ENCODE measurements around the gene KCNJ10. TPM values are rescaled to one million over a fixed set of nuclear protein-coding genes. Genes with fewer than 3 reads are reported as not detected.

The KCNJ10 gene
- total and polyA plus RNA-seq, 2 of the 13 experiments (the other 11 are each of a cell fraction or from before 2014, with no cell fraction given): 4.4 to 10.3 TPM

GRCh38 chr1:160053548-160054365, 16.2 kb downstream of the KCNJ10 start (continued):
- TF ChIP-seq ATM (IDR thresholded peaks at IDR 0.05; ENCODE audit: borderline replicate concordance) (no peak), GTF2F1 (IDR thresholded peaks at IDR 0.05; ENCODE audit: low read length) (no peak), ZBTB34 (CRISPR knock-in tag; IDR thresholded peaks at IDR 0.05) (no peak; the same call in 1 of the 2 replicates), HOXA5 (CRISPR knock-in tag; IDR thresholded peaks at IDR 0.05) (no peak), E2F1 (CRISPR knock-in tag; IDR thresholded peaks at IDR 0.05) (no peak), PHF20 (CRISPR knock-in tag; IDR thresholded peaks at IDR 0.05) (no peak), JARID2 (CRISPR knock-in tag; IDR thresholded peaks at IDR 0.05; ENCODE audit: insufficient replicate concordance) (no peak), NCOA1 (CRISPR knock-in tag; IDR thresholded peaks at IDR 0.05) (no peak), ZNF530 (CRISPR knock-in tag; IDR thresholded peaks at IDR 0.05; ENCODE audit: low read depth) (no peak), ZKSCAN5 (CRISPR knock-in tag; IDR thresholded peaks at IDR 0.05) (no peak), CAMTA2 (CRISPR knock-in tag; IDR thresholded peaks at IDR 0.05; ENCODE audit: borderline replicate concordance) (no peak), THAP11 (CRISPR knock-in tag; IDR thresholded peaks at IDR 0.05) (no peak), CC2D1A (CRISPR knock-in tag; IDR thresholded peaks at IDR 0.05) (no peak), STAT5B (CRISPR knock-in tag; IDR thresholded peaks at IDR 0.05) (no peak), ZNF362 (CRISPR knock-in tag; IDR thresholded peaks at IDR 0.05; ENCODE audit: borderline replicate concordance) (0 out of 2 replicates have a peak, but pooled peaks have one; percentile 24), TCF7L2 (IDR thresholded peaks at IDR 0.05; ENCODE audit: low read depth, low read length) (peak; percentile 90), ZNF674 (CRISPR knock-in tag; IDR thresholded peaks at IDR 0.05; ENCODE audit: low read depth) (no peak), ATF2 (CRISPR knock-in tag; IDR thresholded peaks at IDR 0.05) (0 out of 2 replicates have a peak, but pooled peaks have one; percentile 24), RBAK (CRISPR knock-in tag; IDR thresholded peaks at IDR 0.05) (no peak), ZNF703 (CRISPR knock-in tag; IDR thresholded peaks at IDR 0.05; ENCODE audit: borderline replicate concordance) (no peak), ATF4 (CRISPR knock-in tag; IDR thresholded peaks at IDR 0.05) (peak in 1 of 2 experiments; percentile 39; a peak in 1 of 4 replicates), MXD4 (CRISPR knock-in tag; IDR thresholded peaks at IDR 0.05) (no peak), ZNF17 (CRISPR knock-in tag; IDR thresholded peaks at IDR 0.05) (no peak), ZSCAN12 (CRISPR knock-in tag; IDR thresholded peaks at IDR 0.05) (no peak), MIXL1 (CRISPR knock-in tag; IDR thresholded peaks at IDR 0.05) (0 out of 2 replicates have a peak, but pooled peaks have one; percentile 10)

All from HepG2 (cell line).